Muscle layer of duodenum (tissue), 2 donors: ENCODE results near the gene TMEM74B.

Experiments
- H3K27ac ChIP-seq: one replicate; pipeline ENCODE4 v1.7.0; 2013; ENCODE audit warnings: mild to moderate bottlenecking, low read length
- H3K27me3 ChIP-seq: one replicate; pipeline ENCODE4 v1.7.0; 2013; ENCODE audit warnings: low read depth, mild to moderate bottlenecking, control low read depth, low read length
- H3K36me3 ChIP-seq, 2 donors: one replicate each; pipeline ENCODE4 v1.7.0; 2013; ENCODE audit warnings: low read length in 2 of 2, control low read depth in 1 of 2, mild to moderate bottlenecking in 1 of 2; ENCODE audit not compliant: insufficient read depth in 2 of 2, control insufficient read depth in 1 of 2
- H3K4me1 ChIP-seq, 2 donors: one replicate each; pipeline ENCODE4 v1.7.0; 2013; ENCODE audit warnings: low read length in 2 of 2, mild to moderate bottlenecking in 2 of 2, control low read depth in 1 of 2, moderate library complexity in 1 of 2; ENCODE audit not compliant: insufficient read depth in 2 of 2, control insufficient read depth in 1 of 2
- H3K4me3 ChIP-seq, 2 donors: one replicate each; pipeline ENCODE4 v1.7.0; 2013; ENCODE audit warnings: low read length in 2 of 2, low read depth in 1 of 2, mild to moderate bottlenecking in 1 of 2
- H3K9me3 ChIP-seq, 2 donors: one replicate each; pipeline ENCODE4 v1.7.0; 2013; ENCODE audit warnings: low read length in 2 of 2, control low read depth in 1 of 2, mild to moderate bottlenecking in 1 of 2; ENCODE audit not compliant: control insufficient read depth in 1 of 2
- donor health status: healthy.

TMEM74B gene

DNA sequence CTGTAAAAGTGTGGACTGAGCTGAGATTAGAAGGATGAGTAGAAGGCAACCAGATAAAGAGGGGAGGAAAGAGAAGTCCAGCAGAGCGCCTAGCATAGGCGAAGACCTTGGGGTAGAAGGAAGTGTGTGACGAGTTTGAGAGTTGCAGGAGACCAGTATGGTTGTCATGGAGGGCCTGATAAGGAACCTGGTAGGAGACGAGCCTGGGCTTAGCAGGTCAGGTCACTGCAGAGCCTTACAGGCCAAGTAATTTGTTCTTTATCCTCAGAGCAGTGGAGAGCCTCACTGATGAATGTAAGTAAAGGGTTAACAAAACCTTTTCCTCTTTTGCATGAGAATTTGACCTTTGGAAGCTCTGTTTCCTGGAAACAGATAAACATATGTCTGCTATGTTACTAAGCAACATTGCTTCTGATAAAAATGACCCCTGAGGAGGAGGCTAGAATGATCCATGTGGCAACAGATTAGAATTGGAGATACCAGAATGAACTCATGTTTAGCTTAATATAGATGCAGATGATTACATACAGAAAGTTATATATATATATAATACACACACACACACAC lies 2.9 kb upstream of the TMEM74B start:
- H3K4me1 ChIP-seq = peaks cover 6 to 19% of the 10 kb centered on the region in 2 donors
- no peak overlapping the region for H3K4me3 ChIP-seq
- H3K27me3 ChIP-seq = peaks cover 11% of the 10 kb centered on the region
- no peaks in the 10 kb centered on the region for H3K9me3 ChIP-seq
- H3K36me3 ChIP-seq = no peaks in the 10 kb centered on the region
- peak overlapping the region; percentile 0 for H3K27ac ChIP-seq

DNA sequence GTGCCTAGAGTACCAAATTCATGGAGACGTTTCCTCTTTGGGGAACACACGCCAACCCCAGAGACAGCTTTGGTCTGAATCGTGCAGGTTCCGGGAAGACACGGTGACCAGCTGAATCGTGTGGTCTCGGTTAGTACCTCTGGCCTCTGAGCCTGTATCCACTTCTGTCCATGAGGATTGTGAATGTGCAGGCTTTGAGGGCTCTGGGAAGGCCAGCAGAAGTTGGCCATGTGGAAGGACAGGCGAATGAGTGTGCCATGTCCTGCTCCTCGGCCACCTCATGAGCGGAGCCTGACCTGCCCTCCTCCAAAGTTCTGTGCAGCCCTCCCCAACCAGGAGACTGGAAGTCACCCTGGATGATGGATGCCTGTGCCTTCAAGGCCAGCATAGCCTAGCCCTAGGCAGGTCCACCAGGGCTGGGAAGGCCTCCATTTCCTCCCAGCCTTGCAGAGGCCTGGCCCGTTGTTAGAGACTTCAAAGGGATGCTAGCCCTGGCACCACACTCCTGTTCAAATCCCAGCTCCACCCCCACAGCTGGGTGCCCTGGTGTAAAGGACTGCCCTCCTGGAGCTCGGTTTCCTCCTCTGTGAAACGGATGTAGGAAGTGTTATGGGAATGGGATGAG lies 1.7 kb upstream of the TMEM74B start:
- no peak overlapping the region for H3K27ac ChIP-seq
- no peaks in the 10 kb centered on the region for H3K36me3 ChIP-seq
- H3K27me3 ChIP-seq = peaks cover 11% of the 10 kb centered on the region
- H3K9me3 ChIP-seq = no peaks in the 10 kb centered on the region
- H3K4me3 ChIP-seq = no peak overlapping the region
- peaks cover 6 to 19% of the 10 kb centered on the region in 2 donors for H3K4me1 ChIP-seq

DNA sequence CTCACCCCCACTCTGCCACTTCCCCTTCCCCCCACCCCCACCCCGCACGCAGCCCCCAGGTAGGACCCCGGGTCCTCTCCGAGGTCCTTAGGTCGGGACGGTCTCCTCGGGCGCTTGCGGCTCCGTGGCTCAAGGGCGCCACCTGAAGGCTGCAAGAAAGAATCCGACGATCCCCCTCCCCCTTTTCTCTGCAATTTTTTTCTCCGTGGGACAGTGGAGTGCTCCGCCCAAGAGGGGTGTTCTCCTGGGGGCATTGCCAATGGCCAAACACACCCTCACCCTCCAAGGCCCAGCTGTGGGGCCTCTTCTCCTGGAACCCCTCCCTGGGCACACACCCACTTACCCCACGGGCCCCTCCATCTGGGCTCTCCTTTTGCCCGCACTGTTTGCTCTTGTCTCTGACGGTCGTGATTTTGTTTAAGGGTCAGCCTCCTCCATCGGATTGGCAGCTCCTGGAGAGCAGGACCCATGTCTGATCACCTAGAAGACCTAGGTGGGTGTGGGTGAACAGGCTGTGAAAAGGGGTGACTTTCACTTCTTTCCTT lies 1.1 kb upstream of the TMEM74B start:
- Histone ChIP-seq H3K4me1 (peaks cover 6 to 19% of the 10 kb centered on the region in 2 donors), H3K27ac (no peak overlapping the region), H3K9me3 (no peaks in the 10 kb centered on the region), H3K4me3 (peak overlapping the region in 1 of 2 donors; percentile 59), H3K27me3 (peaks cover 11% of the 10 kb centered on the region), H3K36me3 (no peaks in the 10 kb centered on the region)

DNA sequence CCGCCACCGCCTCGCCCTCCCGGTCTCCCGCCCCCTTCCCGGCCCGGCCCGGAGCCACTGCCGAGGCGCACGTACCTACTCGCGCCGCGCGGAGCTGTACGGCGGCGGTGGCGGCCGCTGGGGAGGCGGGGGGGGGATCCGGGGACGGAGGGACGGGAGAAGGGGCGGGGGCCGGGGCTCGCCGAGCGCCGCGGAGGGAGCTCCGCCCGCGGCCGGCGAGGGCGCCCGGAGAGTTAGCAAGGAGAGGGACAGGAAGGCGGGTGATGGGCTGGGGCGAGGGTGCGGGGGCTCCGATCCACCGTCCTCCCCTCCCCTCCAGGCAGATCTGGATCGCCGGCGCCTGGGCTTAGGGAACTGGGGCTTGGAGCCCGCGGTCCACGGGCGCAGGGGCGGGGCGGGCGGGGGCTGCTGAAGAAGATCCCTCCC lies 548 bp upstream of the TMEM74B start:
- Histone ChIP-seq H3K27me3 (peaks cover 11% of the 10 kb centered on the region), H3K27ac (no peak overlapping the region), H3K4me3 (peak overlapping the region in 1 of 2 donors; percentile 59), H3K36me3 (no peaks in the 10 kb centered on the region), H3K4me1 (peaks cover 6 to 19% of the 10 kb centered on the region in 2 donors), H3K9me3 (no peaks in the 10 kb centered on the region)

DNA sequence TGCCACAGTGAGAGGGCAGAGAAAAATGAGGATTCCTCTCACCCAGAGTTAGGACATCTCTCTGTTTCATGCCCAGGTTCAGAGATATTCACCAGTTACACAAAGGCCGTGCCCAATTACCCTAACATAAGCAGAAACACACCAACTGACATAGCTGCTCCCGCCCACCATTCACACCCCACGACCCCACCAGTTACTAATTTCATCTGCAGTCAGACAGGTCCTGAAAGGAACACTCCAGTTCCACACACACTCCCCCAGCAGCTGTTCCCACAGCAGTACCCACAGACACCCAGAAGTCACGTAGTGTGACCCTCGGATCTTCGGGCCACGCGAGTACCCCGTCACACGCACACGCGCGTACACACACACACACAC lies 532 bp downstream of the TMEM74B start:
- Histone ChIP-seq H3K4me1 (peaks cover 6 to 19% of the 10 kb centered on the region in 2 donors), H3K27me3 (peaks cover 11% of the 10 kb centered on the region), H3K36me3 (no peaks in the 10 kb centered on the region), H3K9me3 (no peaks in the 10 kb centered on the region), H3K4me3 (peak overlapping the region in 1 of 2 donors; percentile 59), H3K27ac (no peak overlapping the region)

DNA sequence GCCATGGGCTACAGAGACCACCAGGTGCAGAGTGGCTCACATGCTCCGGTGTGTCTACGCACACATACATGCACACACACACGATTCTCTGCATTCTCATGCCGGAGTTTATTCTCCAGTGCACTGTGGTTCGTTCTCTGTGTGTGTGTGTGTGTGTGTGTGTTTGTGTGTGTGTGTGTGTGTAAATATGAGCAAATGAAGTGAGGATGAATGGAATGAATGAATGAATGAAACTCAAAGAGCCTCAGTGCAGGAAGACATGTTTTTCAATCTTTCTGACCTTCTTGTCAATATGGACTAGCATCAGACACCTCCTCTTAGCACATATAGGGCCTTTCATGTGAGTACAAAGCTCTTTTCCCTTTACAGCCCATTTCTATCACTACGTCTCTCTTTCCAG lies 1.6 kb downstream of the TMEM74B start:
- peaks cover 6 to 19% of the 10 kb centered on the region in 2 donors for H3K4me1 ChIP-seq
- no peak overlapping the region for H3K4me3 ChIP-seq
- H3K27me3 ChIP-seq = peaks cover 11% of the 10 kb centered on the region
- no peak overlapping the region for H3K27ac ChIP-seq
- H3K9me3 ChIP-seq = no peaks in the 10 kb centered on the region
- no peaks in the 10 kb centered on the region for H3K36me3 ChIP-seq

DNA sequence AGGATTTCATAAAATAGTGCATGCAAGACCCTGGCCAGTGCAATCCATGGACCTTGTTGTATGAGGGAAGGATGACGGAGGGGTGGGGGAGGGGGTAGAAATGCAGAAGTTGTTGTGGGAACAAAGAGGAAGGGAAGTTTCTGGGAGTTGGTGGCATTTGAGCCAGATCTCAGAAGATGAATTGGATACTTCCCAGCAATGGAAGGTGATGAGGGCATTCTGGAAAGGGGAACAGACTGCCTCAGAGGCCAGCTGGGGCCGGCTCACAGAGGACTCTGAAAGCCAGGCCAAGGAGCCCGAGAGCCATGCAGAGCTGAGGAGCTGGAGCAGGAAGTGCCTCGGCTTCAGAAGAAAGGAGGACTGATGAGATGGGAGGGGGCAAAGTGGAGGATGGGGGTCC lies 2.7 kb downstream of the TMEM74B start:
- H3K4me1 ChIP-seq = peaks cover 6 to 14% of the 10 kb centered on the region in 2 donors
- no peak overlapping the region for H3K27ac ChIP-seq
- H3K36me3 ChIP-seq = no peaks in the 10 kb centered on the region
- no peak overlapping the region for H3K4me3 ChIP-seq
- peaks cover 11% of the 10 kb centered on the region for H3K27me3 ChIP-seq
- no peaks in the 10 kb centered on the region for H3K9me3 ChIP-seq

DNA sequence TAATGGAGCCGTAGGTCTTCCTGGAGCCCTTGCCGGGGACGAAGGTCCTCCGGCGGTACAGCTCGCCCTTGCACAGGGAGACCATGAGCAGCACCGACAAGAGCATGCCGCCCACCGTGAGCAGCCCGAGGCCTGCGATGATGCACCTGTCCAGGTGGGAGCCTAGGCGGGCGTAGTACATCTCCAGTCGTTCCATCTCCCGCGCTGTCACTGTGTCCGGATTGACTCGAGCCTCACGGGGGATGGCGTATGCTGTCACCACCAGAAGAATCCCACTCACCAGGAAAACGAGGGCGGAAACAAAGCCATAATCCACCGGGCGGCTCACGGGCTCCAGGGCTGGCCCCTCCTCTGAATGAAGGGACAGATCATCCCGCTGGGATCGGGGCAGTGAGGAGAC lies 3.8 kb downstream of the TMEM74B start:
- Histone ChIP-seq H3K4me1 (peaks cover under 1 to 12% of the 10 kb centered on the region in 2 donors), H3K27me3 (peaks cover 4% of the 10 kb centered on the region), H3K27ac (no peak overlapping the region), H3K36me3 (peaks cover 0 to 11% of the 10 kb centered on the region in 2 donors), H3K9me3 (no peaks in the 10 kb centered on the region), H3K4me3 (no peak overlapping the region)

DNA sequence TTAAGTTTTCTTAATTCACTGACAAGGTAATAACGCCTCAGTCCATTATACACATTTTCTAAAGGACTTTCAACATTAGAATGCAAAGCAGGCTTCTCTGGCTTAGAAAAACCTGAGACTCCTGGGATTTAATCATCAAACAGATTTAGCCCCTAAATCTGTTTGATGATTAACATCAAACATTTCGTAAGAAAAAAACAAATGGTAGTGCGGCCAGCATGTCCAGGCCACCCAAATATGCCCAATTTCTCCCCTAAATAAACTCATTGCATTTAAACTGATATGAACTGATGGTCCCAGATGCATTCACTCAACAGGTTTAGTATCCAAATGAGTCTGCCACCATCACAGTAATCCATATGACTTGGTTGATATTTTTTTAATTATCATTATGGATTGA lies 6.2 kb downstream of the TMEM74B start:
- Histone ChIP-seq H3K36me3 (peaks cover 0 to 30% of the 10 kb centered on the region in 2 donors), H3K27ac (no peak overlapping the region), H3K4me1 (no peaks in the 10 kb centered on the region), H3K4me3 (no peak overlapping the region), H3K27me3 (no peaks in the 10 kb centered on the region), H3K9me3 (no peaks in the 10 kb centered on the region)

DNA sequence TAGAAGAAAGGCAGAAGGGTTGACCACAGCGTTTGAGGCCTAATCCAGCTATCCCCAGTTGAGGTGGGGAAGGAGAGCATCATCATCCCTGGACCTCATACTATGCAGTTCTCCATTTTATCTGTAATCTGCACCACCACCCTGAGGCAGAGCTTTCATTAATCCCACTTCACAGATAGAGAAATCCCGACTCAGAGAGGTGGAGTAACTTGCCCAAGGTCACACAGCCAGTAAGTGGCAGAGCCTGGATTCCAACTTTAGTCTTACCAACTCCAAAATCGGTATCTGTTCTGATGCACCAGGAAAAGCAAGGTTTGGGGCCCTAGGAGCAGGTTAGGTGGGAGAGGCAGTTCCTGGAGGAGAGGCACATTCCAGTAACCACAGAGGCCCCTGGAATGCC lies 6.7 kb downstream of the TMEM74B start:
- Histone ChIP-seq H3K9me3 (no peaks in the 10 kb centered on the region), H3K27ac (no peak overlapping the region), H3K27me3 (no peaks in the 10 kb centered on the region), H3K36me3 (peaks cover 0 to 35% of the 10 kb centered on the region in 2 donors), H3K4me1 (no peaks in the 10 kb centered on the region), H3K4me3 (no peak overlapping the region)

DNA sequence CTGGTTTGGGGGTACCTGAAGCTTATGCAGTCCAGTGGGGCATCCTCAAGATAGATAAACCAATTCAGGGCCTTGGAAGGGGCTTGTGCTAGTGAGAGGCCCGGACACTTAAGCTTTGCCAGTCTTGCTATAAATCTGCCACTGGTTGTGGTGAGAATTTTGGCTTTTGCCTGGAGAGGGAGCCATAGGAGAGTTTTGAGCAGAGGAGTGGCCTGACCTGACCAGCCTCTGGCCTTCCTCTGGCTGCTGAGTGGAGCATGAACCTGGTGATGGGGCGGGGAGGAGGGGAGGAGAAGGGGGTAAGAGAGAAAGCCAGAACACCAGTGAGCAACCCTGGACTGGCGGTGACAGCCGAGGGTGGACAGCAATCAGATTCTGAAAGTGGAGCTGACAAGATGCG lies 7.1 kb downstream of the TMEM74B start:
- Histone ChIP-seq H3K9me3 (no peaks in the 10 kb centered on the region), H3K36me3 (peaks cover 0 to 39% of the 10 kb centered on the region in 2 donors), H3K4me1 (no peaks in the 10 kb centered on the region), H3K27ac (no peak overlapping the region), H3K4me3 (no peak overlapping the region), H3K27me3 (no peaks in the 10 kb centered on the region)
